HFFc6 (cell line): ENCODE results near the gene IRS2. TPM values are rescaled to one million over a fixed set of nuclear protein-coding genes. Genes with fewer than 3 reads are reported as not detected.
A peak's percentile ranks its signal among the peaks of the same experiment; 100 is the strongest.

ENCODE experiments used
- DNase-seq: peaks from one replicate; pipeline ENCODE4 v3.0.0-alpha.2; 2018
- H3K27ac Mint-ChIP-seq: 2 replicates; pipeline ENCODE4 v1.8.0; 2020; ENCODE audit warnings: mild to moderate bottlenecking, mixed read lengths
- H3K27me3 Mint-ChIP-seq: 2 replicates; pipeline ENCODE4 v1.8.0; 2021; ENCODE audit warnings: mild to moderate bottlenecking, moderate library complexity, mixed read lengths; ENCODE audit not compliant: insufficient read depth
- H3K36me3 Mint-ChIP-seq: 2 replicates; pipeline ENCODE4 v1.8.0; 2021; ENCODE audit warnings: low read depth, mixed read lengths
- H3K4me1 Mint-ChIP-seq: 2 replicates; pipeline ENCODE4 v1.8.0; 2020; ENCODE audit warnings: low read depth, mixed read lengths
- H3K4me3 Mint-ChIP-seq: 2 replicates; pipeline ENCODE4 v1.8.0; 2020; ENCODE audit warnings: mild to moderate bottlenecking, moderate library complexity, mixed read lengths
- H3K9me3 Mint-ChIP-seq: 2 replicates; pipeline ENCODE4 v1.8.0; 2020; ENCODE audit warnings: mild to moderate bottlenecking, mixed read lengths
- CTCF ChIP-seq: fragments of 200-600 bp; sonication (generic); IDR thresholded peaks from 2 replicates; pipeline ENCODE4 v1.5.0; 2021; ENCODE audit warnings: antibody characterized with exemption, mild to moderate bottlenecking
- total RNA-seq, 6 experiments: library from RNA; stranded (reverse); fragmentation: NEBNext Ultra II Directional; extraction: Animal tissue kit (Norgen Biotek cat#: 25700); gene quantifications; 2 replicates in 1 of 6; 3 replicates in 5 of 6; pipeline ENCODE4 v1.2.3, GENCODE V29; 2021

Gene IRS2
- total RNA-seq, 6 experiments from 2014 or later = 5.2 to 11.1 (median 5.5) TPM

GRCh38 chr13:109821103-109821502, 34.7 kb upstream of the IRS2 start:
- DNase-seq = no peak
- Mint-ChIP-seq H3K4me3 (no peak overlapping the region), H3K36me3 (no peaks in the 10 kb centered on the region), H3K27me3 (no peaks in the 10 kb centered on the region; the same call in 1 of the 2 replicates), H3K4me1 (peaks cover 41% of the 10 kb centered on the region), H3K27ac (no peak overlapping the region), H3K9me3 (no peaks in the 10 kb centered on the region)
- TF ChIP-seq CTCF = no peak

GRCh38 chr13:109819874-109820273, 33.5 kb upstream of the IRS2 start:
- no peaks in the 10 kb centered on the region for H3K36me3 Mint-ChIP-seq
- no peak for TF ChIP-seq CTCF
- no peak overlapping the region for H3K27ac Mint-ChIP-seq
- H3K4me3 Mint-ChIP-seq = no peak overlapping the region
- no peak for DNase-seq
- H3K4me1 Mint-ChIP-seq = peaks cover 46% of the 10 kb centered on the region
- H3K9me3 Mint-ChIP-seq = no peaks in the 10 kb centered on the region
- no peaks in the 10 kb centered on the region; the same call in 1 of the 2 replicates for H3K27me3 Mint-ChIP-seq

GRCh38 chr13:109818886-109819285, 32.5 kb upstream of the IRS2 start:
- H3K4me1 Mint-ChIP-seq = peaks cover 46% of the 10 kb centered on the region
- no peaks in the 10 kb centered on the region for H3K36me3 Mint-ChIP-seq
- no peak overlapping the region for H3K4me3 Mint-ChIP-seq
- H3K9me3 Mint-ChIP-seq = no peaks in the 10 kb centered on the region
- DNase-seq = peak; percentile 64
- H3K27me3 Mint-ChIP-seq = no peaks in the 10 kb centered on the region; the same call in 1 of the 2 replicates
- H3K27ac Mint-ChIP-seq = peak overlapping the region; percentile 70; the same call in 1 of the 2 replicates
- TF ChIP-seq CTCF = no peak

GRCh38 chr13:109817591-109818535, 31.5 kb upstream of the IRS2 start:
- no peak for DNase-seq
- Mint-ChIP-seq H3K9me3 (no peaks in the 10 kb centered on the region), H3K27ac (peak overlapping the region; percentile 70), H3K4me3 (peak overlapping the region; percentile 48), H3K4me1 (peaks cover 46% of the 10 kb centered on the region), H3K27me3 (no peaks in the 10 kb centered on the region; the same call in 1 of the 2 replicates), H3K36me3 (no peaks in the 10 kb centered on the region)
- no peak for TF ChIP-seq CTCF

- no peaks in the 10 kb centered on the region for H3K9me3 Mint-ChIP-seq
- H3K4me3 Mint-ChIP-seq = peak overlapping the region; percentile 48; the same call in 1 of the 2 replicates
- H3K4me1 Mint-ChIP-seq = peaks cover 46% of the 10 kb centered on the region
- H3K36me3 Mint-ChIP-seq = no peaks in the 10 kb centered on the region
- peak; percentile 63 for DNase-seq
- H3K27me3 Mint-ChIP-seq = peaks cover under 1% of the 10 kb centered on the region; the same call in 1 of the 2 replicates
- no peak for TF ChIP-seq CTCF
- peak overlapping the region; percentile 70 for H3K27ac Mint-ChIP-seq
These were observed 30.4 kb upstream of the IRS2 start for GRCh38 chr13:109816808-109817203.
